ENCODE data around the gene SBF1. TPM values are rescaled to one million over a fixed set of nuclear protein-coding genes. Genes with fewer than 3 reads are reported as not detected.

Gene SBF1
- total RNA-seq, 1 donor from 2014 or later, result 206 TPM

DNA sequence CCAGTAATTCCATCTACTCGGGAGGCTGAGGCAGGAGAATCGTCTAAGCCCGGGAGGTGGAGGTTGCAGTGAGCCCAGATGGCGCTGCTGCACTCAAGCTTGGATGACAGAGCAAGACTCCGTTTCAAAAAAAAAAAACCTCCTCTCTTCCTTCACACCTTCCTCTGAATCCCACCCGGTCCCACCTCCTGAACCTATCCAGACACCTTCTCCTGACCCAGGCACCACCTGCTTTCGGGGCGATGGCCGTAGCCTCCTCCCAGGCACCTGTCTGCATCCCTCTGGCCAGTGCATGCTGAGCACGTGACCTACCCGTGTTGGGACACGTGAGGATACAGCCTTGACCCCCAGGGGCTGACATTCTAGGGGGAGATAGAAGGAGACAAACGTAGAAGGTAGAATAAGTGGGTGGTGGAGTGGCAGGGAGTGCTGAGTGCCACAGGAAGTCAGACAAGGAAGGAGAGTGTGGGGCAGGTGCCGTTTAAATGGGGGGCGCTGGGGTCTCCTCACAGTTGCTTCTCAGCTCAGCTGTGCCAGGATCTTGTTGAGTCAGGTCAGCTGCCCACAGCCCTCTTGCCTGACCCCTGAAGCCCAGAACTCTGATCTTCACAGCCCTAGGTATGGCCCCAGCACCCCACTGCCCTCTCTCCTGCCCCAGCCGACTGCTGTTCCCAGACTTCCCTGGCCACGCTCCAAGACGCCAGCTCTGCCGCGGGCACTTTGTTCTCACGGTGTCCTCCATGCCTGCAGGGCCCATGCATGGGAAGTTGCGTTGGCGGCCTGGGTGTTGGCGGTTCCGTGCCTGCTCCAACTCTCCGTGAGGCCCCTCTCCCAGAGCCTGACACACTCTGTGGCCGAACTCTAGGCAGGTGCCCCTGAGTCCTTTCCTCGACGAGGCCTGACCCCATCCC is 10.6 kb upstream of the SBF1 start:
- Mint-ChIP-seq H3K36me3 (ENCODE audit: unreplicated experiment) (no peaks in the 10 kb centered on the region), H3K4me1 (ENCODE audit: low read depth, unreplicated experiment) (no peaks in the 10 kb centered on the region), H3K27me3 (ENCODE audit: unreplicated experiment) (peaks cover 12% of the 10 kb centered on the region), H3K27ac (ENCODE audit: unreplicated experiment) (peak overlapping the region; percentile 62), H3K9me3 (ENCODE audit: unreplicated experiment) (peaks cover 4% of the 10 kb centered on the region), H3K4me3 (ENCODE audit: unreplicated experiment) (no peak overlapping the region)
- TF ChIP-seq, protein P1, sequence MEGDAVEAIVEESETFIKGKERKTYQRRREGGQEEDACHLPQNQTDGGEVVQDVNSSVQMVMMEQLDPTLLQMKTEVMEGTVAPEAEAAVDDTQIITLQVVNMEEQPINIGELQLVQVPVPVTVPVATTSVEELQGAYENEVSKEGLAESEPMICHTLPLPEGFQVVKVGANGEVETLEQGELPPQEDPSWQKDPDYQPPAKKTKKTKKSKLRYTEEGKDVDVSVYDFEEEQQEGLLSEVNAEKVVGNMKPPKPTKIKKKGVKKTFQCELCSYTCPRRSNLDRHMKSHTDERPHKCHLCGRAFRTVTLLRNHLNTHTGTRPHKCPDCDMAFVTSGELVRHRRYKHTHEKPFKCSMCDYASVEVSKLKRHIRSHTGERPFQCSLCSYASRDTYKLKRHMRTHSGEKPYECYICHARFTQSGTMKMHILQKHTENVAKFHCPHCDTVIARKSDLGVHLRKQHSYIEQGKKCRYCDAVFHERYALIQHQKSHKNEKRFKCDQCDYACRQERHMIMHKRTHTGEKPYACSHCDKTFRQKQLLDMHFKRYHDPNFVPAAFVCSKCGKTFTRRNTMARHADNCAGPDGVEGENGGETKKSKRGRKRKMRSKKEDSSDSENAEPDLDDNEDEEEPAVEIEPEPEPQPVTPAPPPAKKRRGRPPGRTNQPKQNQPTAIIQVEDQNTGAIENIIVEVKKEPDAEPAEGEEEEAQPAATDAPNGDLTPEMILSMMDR (IDR thresholded peaks at IDR 0.05; ENCODE audit: partially characterized antibody, unreplicated experiment), result no peak
- DNase-seq, result peak; percentile 11

DNA sequence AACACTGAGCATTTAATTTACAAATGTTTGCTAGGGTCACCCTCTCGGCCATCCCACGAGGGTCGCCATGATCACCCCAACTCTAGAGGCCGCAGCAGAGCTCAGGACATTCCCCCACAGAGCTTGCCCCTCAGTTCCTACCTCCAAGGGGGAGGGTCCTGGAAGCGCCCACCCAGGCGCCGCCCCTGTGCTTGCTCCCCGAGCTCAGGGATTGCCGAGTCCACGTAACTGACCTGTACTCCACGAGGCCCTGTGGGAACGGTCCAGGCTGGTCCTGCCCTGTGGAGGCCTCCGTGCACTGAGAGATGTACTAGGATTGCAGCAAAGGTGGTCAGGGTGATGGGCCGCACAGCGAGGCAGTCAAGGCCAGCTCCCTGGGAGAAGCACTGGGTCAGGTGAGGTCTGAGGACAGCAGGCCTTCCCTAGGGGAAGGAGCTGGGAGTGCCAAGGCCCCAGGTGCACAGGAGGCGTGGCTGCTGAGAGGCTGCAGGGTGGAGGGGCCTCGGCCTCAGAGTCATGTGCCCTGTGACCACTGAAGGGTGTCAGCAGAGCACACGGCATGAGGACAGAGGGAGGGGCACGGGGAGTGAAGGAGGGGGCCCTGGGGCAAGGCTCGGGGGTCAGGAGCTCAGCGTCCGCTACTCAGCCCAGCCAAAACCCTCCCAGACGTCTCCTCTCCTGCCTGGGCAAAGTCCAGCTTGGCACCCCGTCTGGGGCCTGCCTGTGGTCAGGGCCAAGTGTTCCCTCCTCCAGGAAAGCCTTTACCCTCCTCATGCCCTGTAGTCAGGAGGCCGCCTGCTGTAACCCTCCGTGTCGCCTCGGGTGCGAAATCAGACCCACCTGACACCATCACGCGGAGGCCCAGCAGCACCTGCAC is 9.4 kb upstream of the SBF1 start:
- H3K27ac Mint-ChIP-seq (ENCODE audit: unreplicated experiment), result no peak overlapping the region
- H3K4me3 Mint-ChIP-seq (ENCODE audit: unreplicated experiment), result no peak overlapping the region
- TF ChIP-seq, protein P1 (IDR thresholded peaks at IDR 0.05; ENCODE audit: partially characterized antibody, unreplicated experiment), result no peak
- peaks cover 18% of the 10 kb centered on the region for H3K27me3 Mint-ChIP-seq (ENCODE audit: unreplicated experiment)
- no peaks in the 10 kb centered on the region for H3K36me3 Mint-ChIP-seq (ENCODE audit: unreplicated experiment)
- peaks cover 12% of the 10 kb centered on the region for H3K9me3 Mint-ChIP-seq (ENCODE audit: unreplicated experiment)
- DNase-seq, result peak; percentile 16
- H3K4me1 Mint-ChIP-seq (ENCODE audit: low read depth, unreplicated experiment), result no peaks in the 10 kb centered on the region

DNA sequence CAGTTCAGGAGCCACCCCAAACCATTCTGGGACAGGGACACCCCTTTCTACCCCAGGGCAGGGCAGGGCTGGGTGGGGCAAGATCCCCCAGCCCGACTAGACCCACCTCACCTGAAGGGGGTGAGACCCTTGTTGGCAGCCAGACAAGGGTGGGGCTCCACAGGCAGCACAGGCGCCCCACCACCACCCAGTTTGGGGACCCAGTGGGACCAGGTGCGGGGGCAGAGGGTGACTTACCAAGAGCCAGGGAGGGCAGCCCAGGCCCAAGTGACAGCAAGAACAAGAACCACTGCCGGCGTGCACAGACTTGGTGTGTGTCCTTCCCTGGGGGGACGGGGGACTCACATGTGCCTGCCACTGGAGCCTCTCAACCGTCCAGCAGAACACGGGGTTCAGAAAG is 8.7 kb upstream of the SBF1 start:
- TF ChIP-seq, protein P1 (IDR thresholded peaks at IDR 0.05; ENCODE audit: partially characterized antibody, unreplicated experiment), result no peak
- Mint-ChIP-seq H3K27ac (ENCODE audit: unreplicated experiment) (no peak overlapping the region), H3K4me1 (ENCODE audit: low read depth, unreplicated experiment) (no peaks in the 10 kb centered on the region), H3K36me3 (ENCODE audit: unreplicated experiment) (no peaks in the 10 kb centered on the region), H3K27me3 (ENCODE audit: unreplicated experiment) (peaks cover 18% of the 10 kb centered on the region), H3K4me3 (ENCODE audit: unreplicated experiment) (no peak overlapping the region), H3K9me3 (ENCODE audit: unreplicated experiment) (peaks cover 12% of the 10 kb centered on the region)
- DNase-seq, result peak; percentile 11

DNA sequence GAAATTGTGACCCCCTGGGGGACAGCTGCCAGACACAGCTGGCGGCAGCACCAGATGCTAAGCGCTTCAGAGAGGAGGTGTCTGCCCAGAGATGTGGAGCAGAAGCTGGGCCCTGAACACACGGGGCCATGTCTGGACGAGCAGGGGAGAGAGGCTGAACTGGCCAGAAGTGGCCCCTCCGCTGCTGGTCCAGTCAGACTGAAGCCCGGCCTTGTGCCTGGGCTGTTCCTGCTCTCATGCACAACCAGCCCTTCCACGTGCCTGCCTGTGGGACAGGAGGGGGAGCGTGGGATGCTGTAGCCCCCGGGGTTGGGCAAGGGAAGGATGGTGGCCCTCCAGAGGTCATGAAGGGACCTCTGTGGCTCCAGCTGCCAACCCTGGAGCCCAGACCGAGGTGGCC is 8.3 kb upstream of the SBF1 start:
- Mint-ChIP-seq H3K27ac (ENCODE audit: unreplicated experiment) (no peak overlapping the region), H3K4me3 (ENCODE audit: unreplicated experiment) (peak overlapping the region; percentile 42), H3K9me3 (ENCODE audit: unreplicated experiment) (peaks cover 12% of the 10 kb centered on the region), H3K4me1 (ENCODE audit: low read depth, unreplicated experiment) (no peaks in the 10 kb centered on the region), H3K27me3 (ENCODE audit: unreplicated experiment) (peaks cover 18% of the 10 kb centered on the region), H3K36me3 (ENCODE audit: unreplicated experiment) (no peaks in the 10 kb centered on the region)
- TF ChIP-seq, protein P1 (IDR thresholded peaks at IDR 0.05; ENCODE audit: partially characterized antibody, unreplicated experiment), result no peak
- no peak for DNase-seq

Data from glutamatergic neuron (in vitro differentiated cells).